ENCODE results near the gene TMEM221. TPM values are rescaled to one million over a fixed set of nuclear protein-coding genes. Genes with fewer than 3 reads are reported as not detected.

Gene TMEM221
- total and polyA plus RNA-seq, 2 donors from 2014 or later, result 0.13 TPM; not detected in 1

DNA sequence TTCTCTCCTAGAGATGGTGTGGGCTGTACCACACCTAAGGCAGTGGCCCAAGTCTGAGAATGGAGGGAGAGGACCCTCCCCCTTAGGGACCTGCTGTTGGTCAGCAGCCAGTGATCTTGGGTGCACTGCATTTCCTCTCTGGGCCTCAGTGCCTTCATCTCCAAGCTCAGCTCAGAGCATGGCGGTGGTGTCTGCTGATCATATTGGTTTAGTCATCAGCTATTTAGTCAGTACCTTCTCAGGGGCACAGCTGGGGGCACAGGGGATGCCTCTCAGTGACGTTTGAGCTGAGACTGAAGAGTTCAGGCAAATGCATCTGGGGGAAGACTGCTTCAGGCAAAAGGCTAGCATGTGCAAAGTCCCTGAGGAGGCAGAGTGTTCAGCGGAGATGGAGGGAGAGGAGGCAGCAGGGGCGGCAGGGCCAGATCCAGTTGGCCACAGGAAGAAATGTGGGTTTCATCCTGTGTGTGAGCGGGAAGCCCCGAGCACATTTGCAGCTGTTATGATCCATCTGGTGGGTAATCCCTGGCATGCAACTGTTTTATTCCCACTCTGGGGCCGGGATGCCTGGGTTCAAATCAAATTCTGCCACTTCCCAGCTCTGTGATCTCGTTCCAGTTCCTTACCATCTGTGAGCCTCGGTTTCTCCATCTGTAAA is 47.3 kb upstream of the TMEM221 start:
- intact Hi-C loops (cut with DNase I), result no loop called here
- FAIRE-seq (no peak), DNase-seq (peak in 1 of 5 donors; percentile 43)
- H3K27me3 ChIP-seq (ENCODE audit: control insufficient read depth, insufficient read depth, low read length), result no peaks in the 10 kb centered on the region
- H3K4me1 ChIP-seq (ENCODE audit: control insufficient read depth in 2 of 3, insufficient read depth in 2 of 3, low read depth in 1 of 3, low read length in 3 of 3), result peaks cover 0 to 6% (median 0%) of the 10 kb centered on the region in 3 donors
- peaks cover 0 to under 1% (median 0%) of the 10 kb centered on the region in 3 donors for H3K36me3 ChIP-seq (ENCODE audit: control insufficient read depth in 2 of 3, insufficient read depth in 3 of 3, low read length in 3 of 3)
- no peak overlapping the region for H3K9ac ChIP-seq (ENCODE audit: low read length in 3 of 3)
- no peak overlapping the region for H3K4me3 ChIP-seq (ENCODE audit: low read length in 3 of 3)
- TF ChIP-seq, protein P1, sequence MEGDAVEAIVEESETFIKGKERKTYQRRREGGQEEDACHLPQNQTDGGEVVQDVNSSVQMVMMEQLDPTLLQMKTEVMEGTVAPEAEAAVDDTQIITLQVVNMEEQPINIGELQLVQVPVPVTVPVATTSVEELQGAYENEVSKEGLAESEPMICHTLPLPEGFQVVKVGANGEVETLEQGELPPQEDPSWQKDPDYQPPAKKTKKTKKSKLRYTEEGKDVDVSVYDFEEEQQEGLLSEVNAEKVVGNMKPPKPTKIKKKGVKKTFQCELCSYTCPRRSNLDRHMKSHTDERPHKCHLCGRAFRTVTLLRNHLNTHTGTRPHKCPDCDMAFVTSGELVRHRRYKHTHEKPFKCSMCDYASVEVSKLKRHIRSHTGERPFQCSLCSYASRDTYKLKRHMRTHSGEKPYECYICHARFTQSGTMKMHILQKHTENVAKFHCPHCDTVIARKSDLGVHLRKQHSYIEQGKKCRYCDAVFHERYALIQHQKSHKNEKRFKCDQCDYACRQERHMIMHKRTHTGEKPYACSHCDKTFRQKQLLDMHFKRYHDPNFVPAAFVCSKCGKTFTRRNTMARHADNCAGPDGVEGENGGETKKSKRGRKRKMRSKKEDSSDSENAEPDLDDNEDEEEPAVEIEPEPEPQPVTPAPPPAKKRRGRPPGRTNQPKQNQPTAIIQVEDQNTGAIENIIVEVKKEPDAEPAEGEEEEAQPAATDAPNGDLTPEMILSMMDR (IDR thresholded peaks at IDR 0.05; ENCODE audit: borderline replicate concordance, extremely low read depth, insufficient read depth), result no peak
- H3K9me3 ChIP-seq (ENCODE audit: control insufficient read depth in 2 of 3, insufficient read depth in 1 of 3, low read length in 3 of 3), result no peaks in the 10 kb centered on the region
- H3K27ac ChIP-seq (ENCODE audit: low read depth in 2 of 2, low read length in 2 of 2), result no peak overlapping the region

DNA sequence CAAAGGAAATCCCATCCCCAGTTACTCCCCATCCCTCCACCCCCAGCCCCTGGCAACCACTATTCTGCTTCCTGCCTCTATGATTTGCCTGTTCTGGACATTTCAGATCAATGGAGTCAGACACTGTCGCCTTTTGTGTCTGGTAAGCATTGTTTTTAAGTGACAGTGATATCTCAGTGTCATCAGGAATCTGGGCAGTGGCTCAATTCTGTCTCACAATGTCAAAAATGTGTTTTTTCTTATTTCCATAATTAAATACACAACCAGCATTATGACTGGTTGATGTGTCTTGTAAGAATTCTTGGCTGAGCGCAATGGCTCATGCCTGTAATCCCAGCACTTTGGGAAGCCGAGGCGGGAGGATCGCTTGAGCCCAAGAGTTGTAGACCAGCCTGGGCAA is 42.8 kb upstream of the TMEM221 start:
- no peaks in the 10 kb centered on the region for H3K36me3 ChIP-seq (ENCODE audit: control insufficient read depth in 2 of 3, insufficient read depth in 3 of 3, low read length in 3 of 3)
- DNase-seq (no peak), FAIRE-seq (no peak)
- TF ChIP-seq, protein P1 (IDR thresholded peaks at IDR 0.05; ENCODE audit: borderline replicate concordance, extremely low read depth, insufficient read depth), result no peak
- H3K4me1 ChIP-seq (ENCODE audit: control insufficient read depth in 2 of 3, insufficient read depth in 2 of 3, low read depth in 1 of 3, low read length in 3 of 3), result peaks cover 0 to 7% (median 0%) of the 10 kb centered on the region in 3 donors
- no peak overlapping the region for H3K9ac ChIP-seq (ENCODE audit: low read length in 3 of 3)
- no peak overlapping the region for H3K4me3 ChIP-seq (ENCODE audit: low read length in 3 of 3)
- H3K27ac ChIP-seq (ENCODE audit: low read depth in 2 of 2, low read length in 2 of 2), result no peak overlapping the region
- H3K27me3 ChIP-seq (ENCODE audit: control insufficient read depth, insufficient read depth, low read length), result no peaks in the 10 kb centered on the region
- no peaks in the 10 kb centered on the region for H3K9me3 ChIP-seq (ENCODE audit: control insufficient read depth in 2 of 3, insufficient read depth in 1 of 3, low read length in 3 of 3)
- intact Hi-C loops (cut with DNase I), result no loop called here

DNA sequence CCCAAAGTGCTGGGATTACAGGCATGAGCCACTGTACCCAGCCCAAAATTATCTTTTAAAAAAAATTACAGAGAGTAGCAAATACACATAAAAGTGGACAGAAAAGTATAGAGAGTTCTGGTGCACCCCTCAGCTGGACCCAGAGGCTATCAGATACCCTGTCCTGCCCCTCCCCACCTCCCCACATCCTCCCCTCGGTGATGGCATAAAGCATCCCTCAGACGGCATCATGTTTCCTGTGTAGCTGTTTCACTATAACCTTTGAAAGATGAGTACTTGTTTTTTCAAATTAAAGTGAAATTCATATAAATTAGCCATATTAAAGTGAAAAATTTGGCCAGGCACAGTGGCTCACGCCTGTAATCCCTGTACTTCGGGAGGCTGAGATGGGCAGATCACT is 41.9 kb upstream of the TMEM221 start:
- no peaks in the 10 kb centered on the region for H3K36me3 ChIP-seq (ENCODE audit: control insufficient read depth in 2 of 3, insufficient read depth in 3 of 3, low read length in 3 of 3)
- intact Hi-C loops (cut with DNase I), result no loop called here
- DNase-seq (peak in 2 of 5 donors; percentile 39 to 49), FAIRE-seq (no peak)
- no peak overlapping the region for H3K27ac ChIP-seq (ENCODE audit: low read depth in 2 of 2, low read length in 2 of 2)
- H3K27me3 ChIP-seq (ENCODE audit: control insufficient read depth, insufficient read depth, low read length), result no peaks in the 10 kb centered on the region
- TF ChIP-seq, protein P1 (IDR thresholded peaks at IDR 0.05; ENCODE audit: borderline replicate concordance, extremely low read depth, insufficient read depth), result no peak
- no peak overlapping the region for H3K9ac ChIP-seq (ENCODE audit: low read length in 3 of 3)
- H3K9me3 ChIP-seq (ENCODE audit: control insufficient read depth in 2 of 3, insufficient read depth in 1 of 3, low read length in 3 of 3), result no peaks in the 10 kb centered on the region
- H3K4me3 ChIP-seq (ENCODE audit: low read length in 3 of 3), result no peak overlapping the region
- peaks cover 0 to 7% (median 0%) of the 10 kb centered on the region in 3 donors for H3K4me1 ChIP-seq (ENCODE audit: control insufficient read depth in 2 of 3, insufficient read depth in 2 of 3, low read depth in 1 of 3, low read length in 3 of 3)
